Prostate gland (tissue), 2 donors: ENCODE results near the gene RNASE9. TPM values are rescaled to one million over a fixed set of nuclear protein-coding genes. Genes with fewer than 3 reads are reported as not detected.
"Not testable (repeated sequence)": the region's sequence is repeated elsewhere in the genome, so short reads cannot be mapped to it uniquely, and the experiment has no call there.

ENCODE experiments used
- DNase-seq: peaks from one replicate; pipeline ENCODE4 v3.0.0-alpha.2; 2019; ENCODE audit warnings: low spot score
- H3K27ac ChIP-seq, 2 donors: fragments of 200-600 bp; sonication (generic); 2 replicates each; pipeline ENCODE4 v1.5.1; 2017 to 2019
- H3K27me3 ChIP-seq: fragments of 200-600 bp; sonication (generic); replicated peaks from 2 replicates; pipeline ENCODE4 v1.5.1; 2019; ENCODE audit not compliant: insufficient read depth
- H3K36me3 ChIP-seq, 2 donors: fragments of 200-600 bp; sonication (generic); 1 replicate in 1 of 2; 2 replicates in 1 of 2; pipeline versions ENCODE4 v1.5.1 to v1.8.1; 2017 to 2019
- H3K4me1 ChIP-seq: fragments of 200-600 bp; sonication (generic); replicated peaks from 2 replicates; pipeline ENCODE4 v1.5.1; 2019
- H3K4me3 ChIP-seq, 2 donors: fragments of 200-600 bp; sonication (generic); 2 replicates each; pipeline ENCODE4 v1.5.1; 2017 to 2019
- H3K9me3 ChIP-seq: fragments of 200-600 bp; sonication (generic); 2 replicates; pipeline ENCODE4 v1.5.1; 2017
- POLR2A ChIP-seq: fragments of 450-650 bp; IDR thresholded peaks from one replicate; pipeline ENCODE4 v1.6.1; 2016; ENCODE audit warnings: antibody characterized with exemption, mild to moderate bottlenecking
- POLR2AphosphoS5 ChIP-seq: sonication (generic); formaldehyde crosslinking; IDR thresholded peaks from one replicate; pipeline ENCODE4 v1.6.1; 2017; ENCODE audit warnings: antibody characterized with exemption
- WGBS: methylation state at CpG from one replicate; pipeline ENCODE4 v1.1.5; 2018; 5-methylcytosine and 5-hydroxymethylcytosine counted together
- intact Hi-C: fragments of 100-400 bp; cut with DNase I; formaldehyde crosslinking; loops from one replicate; pipeline ENCODE4 v1.14.2; 2022
- total RNA-seq, 2 donors: library from RNA; depleted of rRNA; stranded (reverse); fragments of >200 nt; gene quantifications; one replicate each; pipeline ENCODE4 v1.1.0, GENCODE V29; 2016
- TF ChIP-seq, protein P1 (sequence below), 4 experiments: fragments of 200-600 bp in 2 of 4; fragments of 450-650 bp in 2 of 4; sonication (generic) in 2 of 4; IDR thresholded peaks; 1 replicate in 3 of 4; 2 replicates in 1 of 4; pipeline ENCODE4 v1.5.1; 2016 to 2019; ENCODE audit warnings: antibody characterized with exemption in 4 of 4, mild to moderate bottlenecking in 2 of 4, moderate library complexity in 2 of 4

RNASE9 gene
- total RNA-seq, 2 donors from 2014 or later, result not detected

DNA sequence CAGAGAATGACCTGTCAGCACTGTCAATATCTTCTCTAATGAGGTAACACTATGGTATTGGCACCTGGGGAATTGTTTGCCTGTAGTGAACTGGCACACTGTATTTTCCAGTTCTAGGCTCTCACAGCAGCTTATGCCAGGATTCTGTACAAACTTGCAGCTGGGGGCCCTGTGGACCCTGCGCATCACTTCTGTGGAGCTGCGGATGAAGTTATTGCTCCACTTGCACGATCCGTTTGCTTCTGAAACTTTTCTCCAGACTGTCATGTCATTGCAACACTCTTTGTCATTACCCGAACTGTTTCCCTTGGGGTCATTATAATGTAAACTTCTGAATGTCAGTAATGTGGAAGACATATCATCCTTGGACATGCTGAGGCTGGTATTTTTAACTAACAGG, 23.1 kb upstream of the RNASE9 start:
- Histone ChIP-seq H3K27ac (no peak overlapping the region), H3K4me1 (no peaks in the 10 kb centered on the region), H3K9me3 (no peaks in the 10 kb centered on the region), H3K36me3 (no peaks in the 10 kb centered on the region), H3K4me3 (no peak overlapping the region), H3K27me3 (no peaks in the 10 kb centered on the region)
- TF ChIP-seq POLR2AphosphoS5 (no peak), POLR2A (no peak)
- TF ChIP-seq, protein P1, sequence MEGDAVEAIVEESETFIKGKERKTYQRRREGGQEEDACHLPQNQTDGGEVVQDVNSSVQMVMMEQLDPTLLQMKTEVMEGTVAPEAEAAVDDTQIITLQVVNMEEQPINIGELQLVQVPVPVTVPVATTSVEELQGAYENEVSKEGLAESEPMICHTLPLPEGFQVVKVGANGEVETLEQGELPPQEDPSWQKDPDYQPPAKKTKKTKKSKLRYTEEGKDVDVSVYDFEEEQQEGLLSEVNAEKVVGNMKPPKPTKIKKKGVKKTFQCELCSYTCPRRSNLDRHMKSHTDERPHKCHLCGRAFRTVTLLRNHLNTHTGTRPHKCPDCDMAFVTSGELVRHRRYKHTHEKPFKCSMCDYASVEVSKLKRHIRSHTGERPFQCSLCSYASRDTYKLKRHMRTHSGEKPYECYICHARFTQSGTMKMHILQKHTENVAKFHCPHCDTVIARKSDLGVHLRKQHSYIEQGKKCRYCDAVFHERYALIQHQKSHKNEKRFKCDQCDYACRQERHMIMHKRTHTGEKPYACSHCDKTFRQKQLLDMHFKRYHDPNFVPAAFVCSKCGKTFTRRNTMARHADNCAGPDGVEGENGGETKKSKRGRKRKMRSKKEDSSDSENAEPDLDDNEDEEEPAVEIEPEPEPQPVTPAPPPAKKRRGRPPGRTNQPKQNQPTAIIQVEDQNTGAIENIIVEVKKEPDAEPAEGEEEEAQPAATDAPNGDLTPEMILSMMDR (IDR thresholded peaks at IDR 0.05), result no peak
- WGBS, result 50% methylated on average over 5 of the region's 5 CpGs
- intact Hi-C loops, result no loop called here
- DNase-seq, result no peak

DNA sequence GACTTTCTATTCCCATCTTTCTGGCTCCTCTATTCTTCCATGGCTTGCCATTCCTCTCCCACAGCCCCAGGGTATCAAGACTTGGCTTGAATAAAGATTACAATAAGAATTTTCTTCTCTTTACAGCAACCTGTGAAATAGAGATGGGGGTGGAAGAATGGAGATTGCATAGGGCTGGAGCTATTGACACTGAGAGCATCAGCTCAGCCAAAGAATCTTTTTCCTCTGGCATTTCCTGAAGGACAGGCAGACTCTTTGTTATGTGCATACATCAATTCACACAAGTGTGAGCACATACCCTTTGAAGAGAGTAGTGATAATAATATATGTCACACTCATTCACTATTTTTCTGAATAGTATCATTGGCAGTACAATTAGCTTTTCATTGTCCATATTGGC, 22.3 kb upstream of the RNASE9 start:
- intact Hi-C loops, result no loop called here
- TF ChIP-seq POLR2AphosphoS5, result no peak
- TF ChIP-seq, protein P1 (IDR thresholded peaks at IDR 0.05), result no peak
- no peak for TF ChIP-seq POLR2A
- H3K4me3 ChIP-seq, result no peak overlapping the region
- no peak for DNase-seq
- H3K4me1 ChIP-seq, result no peaks in the 10 kb centered on the region
- no peaks in the 10 kb centered on the region for H3K9me3 ChIP-seq
- H3K36me3 ChIP-seq, result no peaks in the 10 kb centered on the region
- no peaks in the 10 kb centered on the region for H3K27me3 ChIP-seq
- H3K27ac ChIP-seq, result no peak overlapping the region

DNA sequence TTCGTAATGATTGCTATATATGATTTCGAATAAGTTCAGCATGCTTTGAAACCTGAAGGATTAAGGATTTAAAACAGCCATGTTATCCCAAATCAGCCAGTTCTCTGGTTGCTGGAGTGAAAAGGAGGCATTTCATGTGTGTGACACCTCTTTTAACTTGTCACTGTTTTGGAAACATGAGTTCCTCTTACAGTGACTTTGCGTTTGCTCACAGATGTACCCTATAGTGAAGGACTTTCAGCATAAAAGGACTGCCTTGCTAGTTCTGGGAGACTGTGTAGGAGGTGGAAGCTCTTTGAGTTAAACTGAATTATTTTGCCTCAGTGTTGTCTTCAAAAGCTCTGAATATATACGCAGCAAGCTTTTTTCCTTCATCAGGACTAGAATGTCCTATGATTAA, 19.4 kb upstream of the RNASE9 start:
- TF ChIP-seq POLR2A (no peak), POLR2AphosphoS5 (no peak)
- TF ChIP-seq, protein P1 (IDR thresholded peaks at IDR 0.05), result no peak
- intact Hi-C loops, result no loop called here
- H3K27me3 ChIP-seq, result no peaks in the 10 kb centered on the region
- H3K4me1 ChIP-seq, result no peaks in the 10 kb centered on the region
- DNase-seq, result no peak
- H3K36me3 ChIP-seq, result no peaks in the 10 kb centered on the region
- no peak overlapping the region for H3K4me3 ChIP-seq
- H3K27ac ChIP-seq, result no peak overlapping the region
- WGBS, result 57% methylated on average over 4 of the region's 4 CpGs
- no peaks in the 10 kb centered on the region for H3K9me3 ChIP-seq

DNA sequence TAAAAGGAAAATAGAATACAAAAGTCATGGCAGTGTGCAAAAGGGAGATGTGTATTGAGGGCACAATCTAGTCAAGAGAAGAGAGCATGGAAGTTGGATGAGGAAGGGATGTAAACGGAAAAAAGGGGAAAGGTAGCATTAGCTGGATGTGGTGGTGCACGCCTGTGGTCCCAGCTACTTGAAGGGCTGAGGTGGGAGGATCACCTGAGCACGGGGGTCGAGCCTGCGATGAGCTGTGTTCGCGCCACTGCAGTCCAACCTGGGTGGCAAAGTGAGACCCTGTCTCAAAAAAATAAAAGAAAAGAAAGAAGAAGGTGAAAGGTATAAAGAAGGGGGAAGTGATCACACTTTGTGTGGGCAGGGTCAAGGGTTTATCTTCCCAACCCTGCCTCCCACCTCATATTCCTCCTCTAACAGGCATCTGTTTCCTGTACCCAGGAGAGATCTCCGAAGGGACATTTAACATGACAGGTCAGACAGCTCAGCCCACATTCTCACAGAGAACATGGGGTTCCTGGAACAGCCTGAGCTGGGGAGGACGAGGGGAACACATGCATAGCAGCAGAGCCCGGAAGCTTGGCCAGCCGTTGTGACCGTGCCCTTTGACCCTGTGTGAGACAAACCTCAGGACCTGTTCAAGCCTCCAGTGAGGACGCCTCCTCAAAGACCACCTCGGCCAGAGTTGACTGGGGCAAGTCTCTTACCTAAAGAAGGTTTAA, 18.1 kb upstream of the RNASE9 start:
- Histone ChIP-seq H3K4me3 (no peak overlapping the region), H3K36me3 (no peaks in the 10 kb centered on the region), H3K4me1 (no peaks in the 10 kb centered on the region), H3K27me3 (no peaks in the 10 kb centered on the region), H3K27ac (no peak overlapping the region), H3K9me3 (no peaks in the 10 kb centered on the region)
- intact Hi-C loops, result no loop called here
- no peak for TF ChIP-seq POLR2AphosphoS5
- TF ChIP-seq, protein P1 (IDR thresholded peaks at IDR 0.05), result no peak
- no peak for TF ChIP-seq POLR2A
- WGBS, result 76% methylated on average over 14 of the region's 14 CpGs
- no peak for DNase-seq

DNA sequence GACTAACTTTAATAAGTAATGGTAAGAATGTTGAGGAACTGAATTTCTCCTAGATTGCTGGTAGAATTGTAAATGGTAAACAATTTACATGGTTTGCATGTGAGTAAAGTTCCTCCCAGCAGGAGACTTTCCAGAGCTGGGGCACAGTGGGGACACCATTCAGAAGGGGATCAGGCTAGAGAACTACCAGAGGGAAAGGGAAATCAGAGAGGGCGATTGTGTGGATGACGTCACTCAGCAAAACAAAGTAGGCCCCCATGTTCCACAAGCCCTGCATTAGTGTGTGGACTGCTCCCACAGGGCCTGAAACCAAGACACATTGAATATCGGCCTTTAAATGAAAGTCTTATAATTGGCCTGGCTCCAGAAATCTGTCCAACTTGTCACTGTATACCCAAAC, 17.5 kb upstream of the RNASE9 start:
- H3K27ac ChIP-seq, result no peak overlapping the region
- 49% methylated on average over 3 of the region's 3 CpGs for WGBS
- intact Hi-C loops, result no loop called here

DNA sequence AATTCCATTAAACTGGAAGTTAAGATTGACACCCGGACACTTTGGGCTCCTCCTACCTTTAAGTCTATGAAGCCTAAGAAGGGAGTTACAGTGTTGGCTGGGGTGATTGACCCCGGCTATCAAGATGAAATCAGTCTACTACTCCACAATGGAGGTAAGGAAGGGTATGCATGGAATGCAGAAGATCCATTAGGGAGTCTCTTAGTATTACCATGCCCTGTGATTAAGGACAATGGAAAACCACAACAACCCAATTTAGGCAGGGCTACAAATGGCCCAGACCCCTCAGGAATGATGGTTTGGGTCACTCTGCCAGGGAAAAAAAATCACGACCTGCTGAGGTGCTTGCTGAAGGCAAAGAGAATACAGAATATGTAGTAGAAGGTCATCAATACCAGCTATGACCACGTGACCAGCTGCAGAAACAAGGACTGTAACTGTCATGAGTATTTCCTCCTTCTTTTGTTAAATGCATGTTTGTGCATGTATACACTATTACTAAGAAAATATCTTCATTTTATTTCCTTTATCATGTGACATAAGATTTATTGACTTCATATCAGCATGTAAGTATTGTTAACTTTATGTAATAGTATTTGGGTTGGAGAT, 11.6 kb upstream of the RNASE9 start:
- H3K27ac ChIP-seq, DNase-seq, H3K27me3 ChIP-seq, H3K4me3 ChIP-seq, H3K9me3 ChIP-seq, H3K4me1 ChIP-seq, H3K36me3 ChIP-seq, intact Hi-C loops: not testable (repeated sequence)
- 35% methylated on average over 4 of the region's 4 CpGs for WGBS

More for the DNA sequence above, 17.5 kb upstream of the RNASE9 start:
- DNase-seq, result no peak
- Histone ChIP-seq H3K9me3 (no peaks in the 10 kb centered on the region), H3K4me3 (no peak overlapping the region), H3K27me3 (no peaks in the 10 kb centered on the region), H3K36me3 (no peaks in the 10 kb centered on the region), H3K4me1 (no peaks in the 10 kb centered on the region)
- no peak for TF ChIP-seq POLR2A
- TF ChIP-seq POLR2AphosphoS5, result no peak
- TF ChIP-seq, protein P1 (IDR thresholded peaks at IDR 0.05), result no peak

DNA sequence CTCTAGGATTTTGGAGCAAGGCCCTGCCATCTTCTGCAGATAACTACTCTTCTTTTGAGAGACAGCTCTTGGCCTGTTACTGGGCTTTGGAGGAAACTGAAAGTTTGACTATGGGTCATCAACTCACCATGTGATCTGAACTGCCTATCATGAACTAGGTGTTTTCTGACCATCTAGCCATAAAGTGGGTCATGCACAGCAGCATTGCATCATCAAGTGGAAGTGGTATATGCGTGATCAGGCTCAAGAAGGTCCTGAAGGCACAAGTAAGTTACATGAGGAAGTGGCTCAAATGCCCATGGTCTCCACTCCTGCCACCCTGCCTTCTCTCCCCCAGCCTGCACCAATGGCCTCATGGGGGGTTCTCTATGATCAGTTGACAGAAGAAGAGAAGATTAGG, 9.9 kb upstream of the RNASE9 start:
- 80% methylated on average over 1 of the region's 1 CpG for WGBS
- DNase-seq, H3K27me3 ChIP-seq, H3K36me3 ChIP-seq, H3K27ac ChIP-seq, H3K4me1 ChIP-seq, intact Hi-C loops, H3K4me3 ChIP-seq, H3K9me3 ChIP-seq: not testable (repeated sequence)
